ENCODE results near the gene KITLG. TPM values are rescaled to one million over a fixed set of nuclear protein-coding genes. Genes with fewer than 3 reads are reported as not detected.

KITLG gene
- total RNA-seq, 2 experiments from 2014 or later: not detected

GRCh38 chr12:88444481-88444880 is 135.8 kb downstream of the KITLG start:
- BruUV-seq (replicated peaks): no TSS peak
- ChIA-PET CTCF (ENCODE audit: unreplicated experiment) (no interaction called here), POLR2A (no interaction called here)
- no peaks in the 10 kb centered on the region for H3K9me2 ChIP-seq (ENCODE audit: insufficient read depth, low read length)
- no peaks in the 10 kb centered on the region for H3K9me3 ChIP-seq (ENCODE audit: low read length)
- no peak overlapping the region for H3K4me2 ChIP-seq (ENCODE audit: low read length)
- no peaks in the 10 kb centered on the region for H3K36me3 ChIP-seq (ENCODE audit: insufficient read depth, low read length)
- H3K79me2 ChIP-seq (ENCODE audit: insufficient read depth, low read depth, low read length): no peaks in the 10 kb centered on the region
- no peak overlapping the region for H3K4me3 ChIP-seq (ENCODE audit: low read depth, low read length, poor library complexity, severe bottlenecking)
- no peak overlapping the region for H3K27ac ChIP-seq (ENCODE audit: low read depth, low read length, poor library complexity, severe bottlenecking)
- TF ChIP-seq EZH2phosphoT487 (IDR thresholded peaks at IDR 0.05; ENCODE audit: borderline replicate concordance, low read depth, low read length) (no peak), CTCF (conservative IDR thresholded peaks at IDR 0.05; ENCODE audit: low read length) (no peak)
- H2AFZ ChIP-seq (ENCODE audit: low read length): no peak overlapping the region
- no peaks in the 10 kb centered on the region for H3K4me1 ChIP-seq (ENCODE audit: insufficient read depth, low read length, poor library complexity, severe bottlenecking)
- H4K20me1 ChIP-seq (ENCODE audit: insufficient read depth, low read length): no peaks in the 10 kb centered on the region
- intact Hi-C loops (cut with micrococcal nuclease; ENCODE audit: unreplicated experiment): no loop called here
- no peak for DNase-seq (ENCODE audit: low spot score)

Small RNA genes lying within 50 kb of the gene (small RNA-seq; reads per million reads assigned to genes)
- not detected for gene RNU1-117P

All from OCI-LY7 (cell line).